ENCODE data around the gene LRIT3.

GRCh38 chr4:109801099-109801789, 46.7 kb upstream of the LRIT3 start:
- TF ChIP-seq CTCF (IDR thresholded peaks at IDR 0.05; ENCODE audit: insufficient read depth, low read length) (no peak), POLR2AphosphoS5 (IDR thresholded peaks at IDR 0.05; ENCODE audit: low read depth) (no peak), GABPA (IDR thresholded peaks at IDR 0.05; ENCODE audit: low read depth) (no peak)
